ENCODE data around the gene MFAP2. TPM values are rescaled to one million over a fixed set of nuclear protein-coding genes. Genes with fewer than 3 reads are reported as not detected.

Gene MFAP2
- total and polyA plus RNA-seq, 2 of the 8 experiments (the other 6 are each of a cell fraction or from before 2014, with no cell fraction given) = 172 to 326 TPM

DNA sequence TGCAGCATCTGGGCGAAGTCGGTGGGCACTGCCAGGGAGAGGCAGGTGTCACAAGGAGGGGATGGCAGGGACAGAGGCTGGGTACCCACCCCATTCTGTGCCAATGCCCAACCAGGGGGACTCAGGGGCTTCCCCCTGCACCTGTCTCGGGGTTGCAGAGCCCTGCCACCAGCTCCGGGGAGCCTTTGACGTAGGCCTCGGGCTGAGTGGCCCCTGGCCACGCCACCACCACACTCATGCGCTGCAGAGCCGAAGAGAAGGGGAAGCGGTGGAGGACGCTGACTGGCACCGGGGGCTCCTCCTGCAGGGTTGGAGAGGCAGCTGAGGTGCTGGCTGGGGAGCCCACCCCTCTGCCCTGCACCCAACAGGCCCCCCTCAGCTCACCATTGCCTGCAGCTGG is 11.7 kb upstream of the MFAP2 start (continued):
- TF ChIP-seq SP2 (IDR thresholded peaks at IDR 0.05; ENCODE audit: low read length) (no peak), SIRT6 (IDR thresholded peaks at IDR 0.05; ENCODE audit: low read length) (no peak), CREB1 (IDR thresholded peaks at IDR 0.05) (no peak), JUND (IDR thresholded peaks at IDR 0.05; ENCODE audit: low read length) (no peak), PHF8 (conservative IDR thresholded peaks at IDR 0.05; ENCODE audit: low read depth, low read length) (no peak), FOSL1 (IDR thresholded peaks at IDR 0.05; ENCODE audit: insufficient read depth, low read depth, low read length) (no peak), CHD2 (IDR thresholded peaks at IDR 0.05; ENCODE audit: low read length) (no peak)
- TF ChIP-seq, protein P1, sequence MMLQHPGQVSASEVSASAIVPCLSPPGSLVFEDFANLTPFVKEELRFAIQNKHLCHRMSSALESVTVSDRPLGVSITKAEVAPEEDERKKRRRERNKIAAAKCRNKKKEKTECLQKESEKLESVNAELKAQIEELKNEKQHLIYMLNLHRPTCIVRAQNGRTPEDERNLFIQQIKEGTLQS (IDR thresholded peaks at IDR 0.05; ENCODE audit: insufficient read depth, low read depth, low read length) = no peak
